ENCODE results near the gene ETS1. TPM values are rescaled to one million over a fixed set of nuclear protein-coding genes. Genes with fewer than 3 reads are reported as not detected.

The ETS1 gene
- total and polyA plus RNA-seq, 2 experiments from 2014 or later, result 6.7 to 21.8 TPM

GRCh38 chr11:128492903-128493569 lies 94.3 kb downstream of the ETS1 start:
- Histone ChIP-seq H3K36me3 (replicated peaks; ENCODE audit: insufficient read depth, low read depth) (no peaks in the 10 kb centered on the region), H4K20me1 (ENCODE audit: insufficient read depth, poor library complexity, severe bottlenecking) (no peaks in the 10 kb centered on the region), H3K9me2 (replicated peaks; ENCODE audit: insufficient read depth) (no peaks in the 10 kb centered on the region), H3K27ac (no peak overlapping the region), H3K27me3 (no peaks in the 10 kb centered on the region), H3K4me3 (no peak overlapping the region), H3K4me1 (ENCODE audit: insufficient read depth) (peaks cover 21% of the 10 kb centered on the region), H3K9me3 (ENCODE audit: low read depth) (no peaks in the 10 kb centered on the region), H3K79me2 (peaks cover 76% of the 10 kb centered on the region), H3K4me2 (no peak overlapping the region), H2AFZ (no peak overlapping the region)
- TF ChIP-seq EZH2phosphoT487 (IDR thresholded peaks at IDR 0.05; ENCODE audit: low read depth, severe bottlenecking, unreplicated experiment), result no peak
- whole genome bisulfite sequencing (ENCODE audit: low lambda C conversion rate, missing lambda C conversion rate), result 75% methylated on average over 5 of the region's 5 CpGs
- DNase-seq (ENCODE audit: low spot score), result no peak

- Histone ChIP-seq H3K4me3 (no peak overlapping the region), H3K27ac (no peak overlapping the region)
- WGBS (ENCODE audit: low lambda C conversion rate, missing lambda C conversion rate), result 79% methylated on average over 2 of the region's 2 CpGs
These were observed 94.9 kb downstream of the ETS1 start for GRCh38 chr11:128492461-128492860.

GRCh38 chr11:128491195-128491936 lies 96.0 kb downstream of the ETS1 start:
- Histone ChIP-seq H2AFZ (no peak overlapping the region), H3K27me3 (no peaks in the 10 kb centered on the region), H3K36me3 (replicated peaks; ENCODE audit: insufficient read depth, low read depth) (no peaks in the 10 kb centered on the region), H3K9me3 (ENCODE audit: low read depth) (no peaks in the 10 kb centered on the region), H3K9me2 (replicated peaks; ENCODE audit: insufficient read depth) (no peaks in the 10 kb centered on the region), H3K79me2 (peaks cover 70% of the 10 kb centered on the region), H3K4me2 (no peak overlapping the region), H3K4me3 (no peak overlapping the region), H3K4me1 (ENCODE audit: insufficient read depth) (peaks cover 6% of the 10 kb centered on the region), H4K20me1 (ENCODE audit: insufficient read depth, poor library complexity, severe bottlenecking) (no peaks in the 10 kb centered on the region), H3K27ac (no peak overlapping the region)
- TF ChIP-seq EZH2 (IDR thresholded peaks at IDR 0.05; ENCODE audit: borderline replicate concordance), result no peak
- TF ChIP-seq EZH2phosphoT487 (IDR thresholded peaks at IDR 0.05; ENCODE audit: low read depth, severe bottlenecking, unreplicated experiment), result no peak
- no peak for TF ChIP-seq CTCF (IDR thresholded peaks at IDR 0.05; ENCODE audit: poor library complexity)
- 65% methylated on average over 3 of the region's 3 CpGs for WGBS (ENCODE audit: low lambda C conversion rate, missing lambda C conversion rate)
- no peak for DNase-seq (ENCODE audit: low spot score)

More at GRCh38 chr11:128492461-128492860, 94.9 kb downstream of the ETS1 start:
- H3K27me3 ChIP-seq, result no peaks in the 10 kb centered on the region
- no peak overlapping the region for H2AFZ ChIP-seq
- H3K9me2 ChIP-seq (replicated peaks; ENCODE audit: insufficient read depth), result no peaks in the 10 kb centered on the region
- no peak for TF ChIP-seq EZH2 (IDR thresholded peaks at IDR 0.05; ENCODE audit: borderline replicate concordance)
- no peak for TF ChIP-seq EZH2phosphoT487 (IDR thresholded peaks at IDR 0.05; ENCODE audit: low read depth, severe bottlenecking, unreplicated experiment)
- no peak for TF ChIP-seq CTCF (IDR thresholded peaks at IDR 0.05; ENCODE audit: poor library complexity)
- no peaks in the 10 kb centered on the region for H3K9me3 ChIP-seq (ENCODE audit: low read depth)
- peaks cover 73% of the 10 kb centered on the region for H3K79me2 ChIP-seq
- peaks cover 16% of the 10 kb centered on the region for H3K4me1 ChIP-seq (ENCODE audit: insufficient read depth)
- H3K4me2 ChIP-seq, result no peak overlapping the region
- no peak for DNase-seq (ENCODE audit: low spot score)
- no peaks in the 10 kb centered on the region for H3K36me3 ChIP-seq (replicated peaks; ENCODE audit: insufficient read depth, low read depth)
- no peaks in the 10 kb centered on the region for H4K20me1 ChIP-seq (ENCODE audit: insufficient read depth, poor library complexity, severe bottlenecking)

GRCh38 chr11:128490092-128490491 lies 97.3 kb downstream of the ETS1 start:
- H3K4me1 ChIP-seq (ENCODE audit: insufficient read depth), result no peaks in the 10 kb centered on the region
- no peaks in the 10 kb centered on the region for H3K27me3 ChIP-seq
- H2AFZ ChIP-seq, result no peak overlapping the region
- H3K27ac ChIP-seq, result no peak overlapping the region
- H3K9me2 ChIP-seq (replicated peaks; ENCODE audit: insufficient read depth), result no peaks in the 10 kb centered on the region
- 88% methylated on average over 3 of the region's 3 CpGs for WGBS (ENCODE audit: low lambda C conversion rate, missing lambda C conversion rate)
- H4K20me1 ChIP-seq (ENCODE audit: insufficient read depth, poor library complexity, severe bottlenecking), result no peaks in the 10 kb centered on the region
- H3K9me3 ChIP-seq (ENCODE audit: low read depth), result no peaks in the 10 kb centered on the region
- no peak for DNase-seq (ENCODE audit: low spot score)
- H3K4me2 ChIP-seq, result no peak overlapping the region
- no peaks in the 10 kb centered on the region for H3K36me3 ChIP-seq (replicated peaks; ENCODE audit: insufficient read depth, low read depth)
- peaks cover 57% of the 10 kb centered on the region for H3K79me2 ChIP-seq
- H3K4me3 ChIP-seq, result no peak overlapping the region
- TF ChIP-seq CTCF (IDR thresholded peaks at IDR 0.05; ENCODE audit: poor library complexity), result no peak
- TF ChIP-seq EZH2 (IDR thresholded peaks at IDR 0.05; ENCODE audit: borderline replicate concordance), result no peak
- TF ChIP-seq EZH2phosphoT487 (IDR thresholded peaks at IDR 0.05; ENCODE audit: low read depth, severe bottlenecking, unreplicated experiment), result no peak
